Mammary epithelial cell (primary cell): Measurements from ENCODE around the gene DNAH3.

Experiments
- CTCF ChIP-seq, 2 donors: IDR thresholded peaks in 1 of 2; conservative IDR thresholded peaks in 1 of 2; 2 replicates each; pipeline ENCODE4 v1.5.1; 2011 to 2012; ENCODE audit warnings: inconsistent platforms in 2 of 2, low read length in 2 of 2, mild to moderate bottlenecking in 2 of 2, control low read depth in 1 of 2, low read depth in 1 of 2; ENCODE audit not compliant: insufficient read depth in 1 of 2; ENCODE audit errors: extremely low read depth in 1 of 2
- EZH2 ChIP-seq: IDR thresholded peaks from 2 replicates; pipeline ENCODE4 v1.6.1; 2012; ENCODE audit warnings: low read length, inconsistent platforms, borderline replicate concordance

- TF ChIP-seq CTCF (conservative IDR thresholded peaks at IDR 0.05 in 1 of 2, IDR thresholded peaks at IDR 0.05 in 1 of 2; ENCODE audit: extremely low read depth in 1 of 2, insufficient read depth in 1 of 2, low read depth in 1 of 2, low read length in 2 of 2) (no peak), EZH2 (no peak)
These were observed 39.4 kb upstream of the DNAH3 start for GRCh38 chr16:21190013-21190412.
